H54 (cell line): ENCODE data around the gene PTGES2.
A peak's percentile ranks its signal among the peaks of the same experiment; 100 is the strongest.

ENCODE experiments used
- DNase-seq: peaks from one replicate; pipeline ENCODE4 v3.0.0; 2011; ENCODE audit warnings: low spot score, mixed read lengths; ENCODE audit not compliant: insufficient read length
- FAIRE-seq: peaks from 3 replicates; lab custom pipeline; 2011; peaks lifted over from hg19 to GRCh38; lab: Jason Lieb, UNC
- POLR2A ChIP-seq: IDR thresholded peaks from 2 replicates; pipeline ENCODE4 v1.6.1; 2011; ENCODE audit warnings: low read depth, mild to moderate bottlenecking, low read length

The PTGES2 gene

GRCh38 chr9:128102861-128103588 lies 24.5 kb downstream of the PTGES2 start:
- TF ChIP-seq POLR2A = no peak
- FAIRE-seq (no peak), DNase-seq (no peak)

GRCh38 chr9:128102196-128102595 lies 25.3 kb downstream of the PTGES2 start:
- TF ChIP-seq POLR2A = no peak
- FAIRE-seq = no peak
- DNase-seq = no peak

- no peak for TF ChIP-seq POLR2A
- no peak for DNase-seq
- no peak for FAIRE-seq
These were observed 25.8 kb downstream of the PTGES2 start for GRCh38 chr9:128101690-128102089.

GRCh38 chr9:128101231-128101661 lies 26.3 kb downstream of the PTGES2 start:
- no peak for TF ChIP-seq POLR2A
- DNase-seq (no peak), FAIRE-seq (no peak)

GRCh38 chr9:128100581-128100980 lies 26.9 kb downstream of the PTGES2 start:
- TF ChIP-seq POLR2A = no peak
- DNase-seq (no peak), FAIRE-seq (no peak)

GRCh38 chr9:128099932-128100491 lies 27.5 kb downstream of the PTGES2 start:
- FAIRE-seq (no peak), DNase-seq (no peak)
- TF ChIP-seq POLR2A = no peak

- DNase-seq = no peak
- no peak for FAIRE-seq
- TF ChIP-seq POLR2A = no peak
These were observed 28.1 kb downstream of the PTGES2 start for GRCh38 chr9:128099231-128099931.

GRCh38 chr9:128098297-128099230 lies 29.0 kb downstream of the PTGES2 start:
- DNase-seq (peak; percentile 97), FAIRE-seq (peak; percentile 94)
- TF ChIP-seq POLR2A = peak; percentile 95

- no peak for FAIRE-seq
- TF ChIP-seq POLR2A = no peak
- DNase-seq = no peak
These were observed 29.8 kb downstream of the PTGES2 start for GRCh38 chr9:128097543-128098296.

- DNase-seq = no peak
- TF ChIP-seq POLR2A = no peak
- no peak for FAIRE-seq
These were observed 30.7 kb downstream of the PTGES2 start for GRCh38 chr9:128096616-128097536.

GRCh38 chr9:128094950-128095544 lies 32.5 kb downstream of the PTGES2 start:
- FAIRE-seq (no peak), DNase-seq (no peak)
- no peak for TF ChIP-seq POLR2A
